Measurements from ENCODE around the gene KIAA1217. TPM values are rescaled to one million over a fixed set of nuclear protein-coding genes. Genes with fewer than 3 reads are reported as not detected.

Gene KIAA1217
- total RNA-seq, 1 donor from 2014 or later, result 161 TPM

DNA sequence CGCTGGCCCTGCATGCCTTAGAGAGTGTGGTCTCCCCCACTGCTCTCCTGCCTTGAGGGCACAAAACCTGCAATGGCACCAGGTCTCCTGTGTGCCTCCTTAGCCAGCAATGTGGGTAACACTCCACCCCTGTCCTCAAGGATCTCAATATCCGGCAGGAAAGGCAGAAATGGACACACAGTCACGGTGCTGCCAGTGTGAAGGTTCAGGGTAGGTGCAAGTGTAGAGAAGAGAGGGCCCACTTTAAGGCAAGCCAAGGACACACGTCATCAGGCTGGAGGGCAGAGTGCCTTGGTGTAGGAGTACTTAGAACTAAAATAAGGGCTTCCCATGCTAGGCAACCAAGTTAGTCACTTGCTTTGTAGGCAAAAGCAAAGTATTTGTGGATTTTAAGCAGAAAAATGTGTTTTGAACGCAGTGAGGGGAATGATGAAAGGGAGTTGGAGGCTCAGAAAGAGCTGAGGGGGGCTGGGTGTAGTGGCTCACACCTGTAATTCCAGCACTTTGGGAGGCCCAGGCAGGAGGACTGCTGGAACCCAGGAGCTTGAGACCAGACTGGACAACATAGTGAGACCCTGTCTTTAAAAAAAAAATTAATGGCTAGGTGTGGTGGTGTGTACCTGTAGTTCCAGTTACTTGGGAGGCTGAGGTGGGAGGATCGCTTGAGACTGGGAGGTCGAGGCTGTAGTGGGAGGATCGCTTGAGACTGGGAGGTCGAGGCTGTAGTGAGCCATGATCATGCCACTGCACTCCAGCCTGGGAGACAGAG is 361.9 kb downstream of the KIAA1217 start:
- TF ChIP-seq, protein P1, sequence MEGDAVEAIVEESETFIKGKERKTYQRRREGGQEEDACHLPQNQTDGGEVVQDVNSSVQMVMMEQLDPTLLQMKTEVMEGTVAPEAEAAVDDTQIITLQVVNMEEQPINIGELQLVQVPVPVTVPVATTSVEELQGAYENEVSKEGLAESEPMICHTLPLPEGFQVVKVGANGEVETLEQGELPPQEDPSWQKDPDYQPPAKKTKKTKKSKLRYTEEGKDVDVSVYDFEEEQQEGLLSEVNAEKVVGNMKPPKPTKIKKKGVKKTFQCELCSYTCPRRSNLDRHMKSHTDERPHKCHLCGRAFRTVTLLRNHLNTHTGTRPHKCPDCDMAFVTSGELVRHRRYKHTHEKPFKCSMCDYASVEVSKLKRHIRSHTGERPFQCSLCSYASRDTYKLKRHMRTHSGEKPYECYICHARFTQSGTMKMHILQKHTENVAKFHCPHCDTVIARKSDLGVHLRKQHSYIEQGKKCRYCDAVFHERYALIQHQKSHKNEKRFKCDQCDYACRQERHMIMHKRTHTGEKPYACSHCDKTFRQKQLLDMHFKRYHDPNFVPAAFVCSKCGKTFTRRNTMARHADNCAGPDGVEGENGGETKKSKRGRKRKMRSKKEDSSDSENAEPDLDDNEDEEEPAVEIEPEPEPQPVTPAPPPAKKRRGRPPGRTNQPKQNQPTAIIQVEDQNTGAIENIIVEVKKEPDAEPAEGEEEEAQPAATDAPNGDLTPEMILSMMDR (IDR thresholded peaks at IDR 0.05; ENCODE audit: unreplicated experiment), result no peak
- no peaks in the 10 kb centered on the region for H3K9me3 Mint-ChIP-seq
- H3K27me3 Mint-ChIP-seq (ENCODE audit: low read depth), result peaks cover 6% of the 10 kb centered on the region
- no peak overlapping the region for H3K27ac Mint-ChIP-seq
- H3K4me3 Mint-ChIP-seq, result no peak overlapping the region
- H3K4me1 Mint-ChIP-seq, result peaks cover 18% of the 10 kb centered on the region
- DNase-seq (ENCODE audit: low spot score in 2 of 2, unreplicated experiment in 2 of 2), result no peak
- H3K36me3 Mint-ChIP-seq, result no peaks in the 10 kb centered on the region

GRCh38 chr10:24571870-24572450 is 363.0 kb downstream of the KIAA1217 start:
- Mint-ChIP-seq H3K27ac (no peak overlapping the region), H3K9me3 (no peaks in the 10 kb centered on the region), H3K4me3 (no peak overlapping the region), H3K27me3 (ENCODE audit: low read depth) (peaks cover 6% of the 10 kb centered on the region), H3K4me1 (peaks cover 21% of the 10 kb centered on the region), H3K36me3 (no peaks in the 10 kb centered on the region)
- TF ChIP-seq, protein P1 (IDR thresholded peaks at IDR 0.05; ENCODE audit: unreplicated experiment), result no peak
- DNase-seq (ENCODE audit: low spot score in 2 of 2, unreplicated experiment in 2 of 2), result no peak

- DNase-seq (ENCODE audit: low spot score in 2 of 2, unreplicated experiment in 2 of 2), result no peak
- TF ChIP-seq, protein P1 (IDR thresholded peaks at IDR 0.05; ENCODE audit: unreplicated experiment), result no peak
- Mint-ChIP-seq H3K4me3 (no peak overlapping the region), H3K27me3 (ENCODE audit: low read depth) (peaks cover 6% of the 10 kb centered on the region), H3K27ac (no peak overlapping the region), H3K36me3 (no peaks in the 10 kb centered on the region), H3K4me1 (peaks cover 21% of the 10 kb centered on the region), H3K9me3 (no peaks in the 10 kb centered on the region)
Observed at GRCh38 chr10:24574161-24574560, 365.2 kb downstream of the KIAA1217 start.

DNA sequence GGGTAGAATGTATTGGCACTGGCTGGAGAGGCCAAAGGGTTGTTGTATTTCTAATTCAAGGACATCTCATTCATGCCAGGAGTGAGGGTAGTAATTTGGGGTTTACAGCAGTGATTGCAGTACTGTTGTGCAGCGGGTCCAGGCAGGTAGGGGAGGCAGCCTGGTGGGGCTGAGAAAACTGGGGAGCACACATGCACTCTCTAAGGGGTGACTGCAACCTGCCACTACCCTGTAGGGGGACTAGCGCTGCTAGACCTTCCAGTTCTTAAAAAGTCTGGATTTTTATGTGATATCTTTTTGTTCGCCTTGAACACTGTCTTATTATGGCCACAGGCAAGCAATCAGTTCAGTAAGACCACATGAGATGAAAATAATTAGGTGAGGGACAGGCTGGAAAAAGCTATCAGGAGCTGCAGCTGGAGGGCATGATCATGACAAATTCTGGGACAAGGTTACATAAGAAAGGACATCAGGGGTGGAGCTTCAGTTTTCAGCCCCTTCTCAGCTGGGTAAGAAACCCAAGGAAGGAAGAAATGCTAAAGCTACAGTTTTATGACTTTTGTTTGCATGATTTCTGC is 365.7 kb downstream of the KIAA1217 start:
- Mint-ChIP-seq H3K4me1 (peaks cover 19% of the 10 kb centered on the region), H3K36me3 (no peaks in the 10 kb centered on the region), H3K27ac (no peak overlapping the region)

GRCh38 chr10:24575481-24576002 is 366.6 kb downstream of the KIAA1217 start:
- no peaks in the 10 kb centered on the region for H3K9me3 Mint-ChIP-seq

More for the DNA sequence above, 365.7 kb downstream of the KIAA1217 start:
- no peaks in the 10 kb centered on the region for H3K9me3 Mint-ChIP-seq
- TF ChIP-seq, protein P1 (IDR thresholded peaks at IDR 0.05; ENCODE audit: unreplicated experiment), result no peak
- DNase-seq (ENCODE audit: low spot score in 2 of 2, unreplicated experiment in 2 of 2), result no peak
- peaks cover 6% of the 10 kb centered on the region for H3K27me3 Mint-ChIP-seq (ENCODE audit: low read depth)
- H3K4me3 Mint-ChIP-seq, result no peak overlapping the region

More at GRCh38 chr10:24575481-24576002, 366.6 kb downstream of the KIAA1217 start:
- H3K27me3 Mint-ChIP-seq (ENCODE audit: low read depth), result peaks cover 4% of the 10 kb centered on the region
- peaks cover 3% of the 10 kb centered on the region for H3K36me3 Mint-ChIP-seq
- DNase-seq (ENCODE audit: low spot score in 2 of 2, unreplicated experiment in 2 of 2), result no peak
- no peak overlapping the region for H3K4me3 Mint-ChIP-seq
- peaks cover 18% of the 10 kb centered on the region for H3K4me1 Mint-ChIP-seq
- H3K27ac Mint-ChIP-seq, result peak overlapping the region; percentile 26
- TF ChIP-seq, protein P1 (IDR thresholded peaks at IDR 0.05; ENCODE audit: unreplicated experiment), result no peak
